Progenitor cell of endocrine pancreas (in vitro differentiated cells): ENCODE data around the gene MCRIP2. TPM values are rescaled to one million over a fixed set of nuclear protein-coding genes. Genes with fewer than 3 reads are reported as not detected.

Experiments used
- DNase-seq: peaks from one replicate; pipeline ENCODE4 v3.0.0; 2021; ENCODE audit warnings: low spot score; ENCODE audit not compliant: unreplicated experiment
- H3K27ac Mint-ChIP-seq: 2 replicates; pipeline ENCODE4 v1.8.0; 2021; ENCODE audit warnings: mild to moderate bottlenecking, moderate library complexity, mixed read lengths
- H3K27me3 Mint-ChIP-seq: 2 replicates; pipeline ENCODE4 v1.8.0; 2021; ENCODE audit warnings: mixed read lengths
- H3K36me3 Mint-ChIP-seq: 2 replicates; pipeline ENCODE4 v1.8.0; 2022; ENCODE audit warnings: mixed read lengths; ENCODE audit not compliant: insufficient read depth
- H3K4me1 Mint-ChIP-seq: 2 replicates; pipeline ENCODE4 v1.8.0; 2021; ENCODE audit warnings: low read depth, mixed read lengths
- H3K4me3 Mint-ChIP-seq: 2 replicates; pipeline ENCODE4 v1.8.0; 2021; ENCODE audit warnings: low read depth, mild to moderate bottlenecking, moderate library complexity, mixed read lengths
- H3K9me3 Mint-ChIP-seq: 2 replicates; pipeline ENCODE4 v1.8.0; 2021; ENCODE audit warnings: low read depth, mixed read lengths
- CTCF ChIP-seq: fragments of 200-600 bp; sonication (generic); IDR thresholded peaks from one replicate; pipeline ENCODE4 v1.5.0; 2021; ENCODE audit warnings: antibody characterized with exemption, mild to moderate bottlenecking; ENCODE audit not compliant: unreplicated experiment
- total RNA-seq: library from RNA; stranded (reverse); gene quantifications from 2 replicates; pipeline ENCODE4 v1.2.1, GENCODE V29; 2021

MCRIP2 gene
- total RNA-seq, 1 donor from 2014 or later, result 31.4 TPM

- H3K27ac Mint-ChIP-seq, result peak overlapping the region; percentile 89
- no peak for DNase-seq
- H3K4me1 Mint-ChIP-seq, result peaks cover 2% of the 10 kb centered on the region
- peak overlapping the region; percentile 27 for H3K4me3 Mint-ChIP-seq
- H3K36me3 Mint-ChIP-seq, result peaks cover 1% of the 10 kb centered on the region
- no peaks in the 10 kb centered on the region for H3K27me3 Mint-ChIP-seq
- no peaks in the 10 kb centered on the region for H3K9me3 Mint-ChIP-seq
- TF ChIP-seq CTCF, result no peak
These were observed 25.6 kb downstream of the MCRIP2 start for GRCh38 chr16:667113-667779.

GRCh38 chr16:667780-668518 lies 26.3 kb downstream of the MCRIP2 start, which contains the start of gene RHOT2:
Gene RHOT2, plus strand, starts transcription at chr16:668132. Its CDS starts 68 bp downstream, at chr16:668200.
- DNase-seq, result peak; percentile 89
- no peaks in the 10 kb centered on the region for H3K36me3 Mint-ChIP-seq
- TF ChIP-seq CTCF, result peak; percentile 94
- H3K27me3 Mint-ChIP-seq, result no peaks in the 10 kb centered on the region
- peak within 1 kb of the TSS; percentile 89 for H3K27ac Mint-ChIP-seq
- peaks cover 2% of the 10 kb centered on the region for H3K4me1 Mint-ChIP-seq
- peak within 1 kb of the TSS; percentile 76 for H3K4me3 Mint-ChIP-seq
- no peaks in the 10 kb centered on the region for H3K9me3 Mint-ChIP-seq

GRCh38 chr16:668519-669171 lies 27.0 kb downstream of the MCRIP2 start:
- H3K9me3 Mint-ChIP-seq, result no peaks in the 10 kb centered on the region
- H3K27ac Mint-ChIP-seq, result no peak overlapping the region
- no peaks in the 10 kb centered on the region for H3K36me3 Mint-ChIP-seq
- no peak for DNase-seq
- no peak for TF ChIP-seq CTCF
- H3K27me3 Mint-ChIP-seq, result no peaks in the 10 kb centered on the region
- H3K4me1 Mint-ChIP-seq, result peaks cover 2% of the 10 kb centered on the region
- peak overlapping the region; percentile 76 for H3K4me3 Mint-ChIP-seq

GRCh38 chr16:669666-670065 lies 28.0 kb downstream of the MCRIP2 start:
- TF ChIP-seq CTCF, result no peak
- H3K36me3 Mint-ChIP-seq, result no peaks in the 10 kb centered on the region
- H3K27me3 Mint-ChIP-seq, result no peaks in the 10 kb centered on the region

More at GRCh38 chr16:669666-670065, 28.0 kb downstream of the MCRIP2 start:
- DNase-seq, result no peak
- no peak overlapping the region for H3K27ac Mint-ChIP-seq
- peaks cover 2% of the 10 kb centered on the region for H3K4me1 Mint-ChIP-seq
- no peaks in the 10 kb centered on the region for H3K9me3 Mint-ChIP-seq
- H3K4me3 Mint-ChIP-seq, result peak overlapping the region; percentile 60
